ENCODE measurements around the gene MAGI2.

Gene MAGI2

DNA sequence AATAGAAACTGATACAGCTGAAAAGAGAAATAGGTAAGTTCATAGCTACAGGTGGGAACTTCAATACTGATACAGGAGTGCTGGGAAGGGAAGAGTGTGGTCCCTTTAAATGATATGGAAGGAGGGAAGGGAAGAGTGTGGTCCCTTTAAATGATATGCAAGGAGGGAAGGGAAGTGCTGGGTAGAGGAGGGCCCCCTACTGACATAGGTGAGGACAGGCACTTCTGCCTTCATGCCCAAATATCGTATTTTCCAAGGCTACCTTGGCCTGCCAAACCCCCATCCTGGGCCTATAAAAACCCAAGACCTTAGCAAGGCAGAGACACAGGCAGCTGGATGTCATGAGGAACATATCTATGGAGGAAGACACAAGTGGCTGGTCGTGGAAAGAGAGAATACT lies 92.3 kb downstream of the MAGI2 start:
- DNase-seq = no peak

DNA sequence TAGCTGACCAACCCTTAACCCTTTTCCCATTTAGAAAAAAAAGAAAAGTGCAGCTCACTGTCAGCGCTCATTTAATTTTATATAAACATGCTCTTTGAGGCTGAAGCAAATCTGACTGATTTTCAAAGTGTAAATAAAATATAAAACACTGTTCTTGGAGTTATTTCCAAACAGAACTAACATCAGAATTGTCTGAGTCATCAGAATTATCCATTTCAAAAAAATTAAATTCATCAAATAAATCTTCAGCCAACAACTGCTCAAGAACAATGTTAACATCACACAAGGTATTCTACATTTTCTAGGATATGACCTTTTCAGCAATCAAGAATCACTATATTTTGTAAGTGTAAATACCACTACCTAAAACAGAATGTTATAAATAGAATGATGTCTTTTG lies 93.6 kb downstream of the MAGI2 start:
- DNase-seq = no peak

DNA sequence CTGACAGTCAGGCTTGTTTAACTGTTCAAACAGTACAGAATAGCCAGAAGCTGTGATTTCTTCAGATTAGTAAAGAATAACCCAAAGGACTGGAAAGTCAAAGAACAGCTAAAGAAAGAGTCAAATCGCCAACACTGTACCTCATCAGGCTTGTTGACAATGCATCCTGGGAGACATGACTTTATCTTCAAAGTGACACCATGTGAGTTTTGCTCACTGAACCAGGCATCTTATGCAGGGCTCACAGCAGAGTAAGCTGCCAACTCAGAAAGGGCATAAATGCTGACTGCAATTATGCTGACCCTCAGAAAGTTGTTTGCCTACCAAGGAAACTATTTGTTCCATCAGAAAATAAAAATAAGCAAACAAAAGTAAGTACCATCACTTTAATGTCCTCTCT lies 96.4 kb downstream of the MAGI2 start:
- DNase-seq = no peak

DNA sequence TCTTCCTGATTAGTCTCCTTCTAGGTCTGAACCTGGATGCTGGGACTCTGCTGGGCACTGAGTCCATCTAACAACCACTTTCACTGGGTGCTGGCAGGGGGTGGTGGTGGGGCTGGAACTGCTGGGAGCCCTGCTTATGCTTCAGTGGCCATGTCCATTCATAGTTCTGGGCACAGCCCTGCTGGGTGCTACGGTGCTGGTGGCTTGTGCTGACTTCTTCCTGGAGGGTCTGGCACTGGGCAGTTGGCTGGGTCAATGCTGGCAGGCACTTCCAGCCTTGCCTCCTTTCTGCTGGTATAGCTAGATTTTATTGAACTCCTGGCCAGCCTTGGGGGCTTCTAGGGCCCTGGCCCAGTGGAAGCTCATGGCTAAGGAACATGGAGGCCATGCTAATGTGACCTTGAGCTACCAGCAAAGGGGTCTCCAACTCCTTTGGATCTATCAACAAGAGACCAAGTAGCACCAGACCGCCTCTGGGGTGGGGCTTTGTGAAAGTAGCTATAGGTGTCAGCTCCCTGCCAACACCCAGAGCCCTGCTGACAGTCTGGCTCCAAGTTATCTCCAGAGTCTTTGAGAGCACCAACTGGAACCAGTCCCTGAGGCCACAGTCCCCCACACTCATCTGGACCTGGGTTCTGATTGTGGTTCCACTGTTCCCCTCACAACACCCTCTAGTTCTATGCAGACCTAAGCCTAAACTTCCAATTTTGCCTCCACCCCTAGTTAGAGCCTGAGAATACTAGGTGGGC lies 99.6 kb downstream of the MAGI2 start:
- no peak for DNase-seq

DNA sequence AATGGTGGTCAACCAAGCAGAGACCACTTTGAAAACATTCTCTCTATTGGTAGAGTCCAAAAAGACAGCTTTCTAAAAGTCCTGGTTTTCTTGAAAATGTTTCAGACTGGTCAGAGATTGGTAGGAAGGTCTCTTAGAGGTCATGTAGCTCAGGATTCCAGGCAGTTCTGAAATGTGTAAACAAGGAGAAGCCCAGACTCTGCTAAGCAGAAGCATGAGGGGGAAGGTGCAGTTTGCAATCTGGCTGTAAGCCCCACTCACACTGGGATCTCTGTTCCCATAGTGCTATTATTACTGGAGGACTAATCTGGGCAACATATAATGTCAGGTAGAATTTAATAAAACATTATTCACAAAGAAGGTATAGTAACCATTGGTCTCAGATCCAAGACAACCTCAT lies 101.1 kb downstream of the MAGI2 start:
- no peak for DNase-seq

DNA sequence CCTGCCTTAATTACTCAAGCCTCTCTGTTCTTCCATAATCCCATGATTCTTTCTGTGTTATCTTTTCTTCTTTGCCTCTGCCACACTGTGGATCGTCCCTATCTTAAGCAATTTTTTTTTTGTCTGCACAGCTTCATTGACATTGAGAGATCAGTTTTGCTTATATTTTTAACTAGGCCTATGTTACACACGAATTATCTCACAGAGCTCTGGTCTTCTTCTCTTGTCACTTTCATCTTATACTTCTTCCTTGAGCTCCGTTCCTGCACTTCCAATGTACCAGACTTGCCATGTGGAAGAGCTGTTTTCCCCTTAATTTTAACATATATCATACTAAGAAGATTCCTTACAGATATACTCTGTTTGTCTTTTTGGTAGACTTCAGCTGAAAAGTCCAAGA lies 106.1 kb downstream of the MAGI2 start:
- no peak for DNase-seq

DNA sequence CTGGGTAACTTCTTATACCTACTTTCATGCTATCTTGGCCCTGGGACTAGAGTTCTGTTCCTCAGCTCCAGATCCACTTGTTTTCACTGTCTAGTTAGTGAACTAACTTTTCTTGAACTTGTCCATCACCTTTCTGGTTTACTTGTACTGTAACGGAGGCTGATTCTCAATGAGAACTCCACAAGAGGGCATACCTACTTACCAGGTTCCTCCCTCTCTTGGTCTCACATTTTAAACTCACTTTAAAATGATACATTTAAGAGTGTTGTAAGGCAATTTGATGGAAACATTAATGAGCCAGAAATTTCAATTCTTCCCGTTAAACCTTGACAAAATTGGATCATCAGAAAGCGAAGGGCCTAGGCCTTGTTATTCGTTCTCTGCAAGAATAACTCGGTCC lies 111.6 kb downstream of the MAGI2 start:
- DNase-seq = no peak

DNA sequence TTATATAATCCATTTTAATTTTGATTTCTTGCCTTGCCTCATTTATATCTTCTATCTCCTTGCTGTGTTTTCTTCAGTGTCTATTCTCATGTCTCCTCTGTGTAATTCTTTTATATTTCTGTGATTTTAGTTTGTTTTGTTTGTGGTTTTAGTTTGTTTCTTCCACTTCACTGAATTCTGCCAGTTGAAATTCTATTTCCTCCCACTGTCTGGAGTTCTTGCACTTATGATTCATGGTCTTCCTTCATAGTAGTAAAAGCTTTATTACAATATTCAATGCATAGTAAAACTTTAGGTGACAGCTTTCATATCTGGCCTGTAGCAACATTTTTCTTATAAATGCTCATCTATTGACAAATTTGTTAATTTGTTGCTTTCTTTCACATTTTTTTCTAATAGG lies 113.3 kb downstream of the MAGI2 start:
- no peak for DNase-seq

DNA sequence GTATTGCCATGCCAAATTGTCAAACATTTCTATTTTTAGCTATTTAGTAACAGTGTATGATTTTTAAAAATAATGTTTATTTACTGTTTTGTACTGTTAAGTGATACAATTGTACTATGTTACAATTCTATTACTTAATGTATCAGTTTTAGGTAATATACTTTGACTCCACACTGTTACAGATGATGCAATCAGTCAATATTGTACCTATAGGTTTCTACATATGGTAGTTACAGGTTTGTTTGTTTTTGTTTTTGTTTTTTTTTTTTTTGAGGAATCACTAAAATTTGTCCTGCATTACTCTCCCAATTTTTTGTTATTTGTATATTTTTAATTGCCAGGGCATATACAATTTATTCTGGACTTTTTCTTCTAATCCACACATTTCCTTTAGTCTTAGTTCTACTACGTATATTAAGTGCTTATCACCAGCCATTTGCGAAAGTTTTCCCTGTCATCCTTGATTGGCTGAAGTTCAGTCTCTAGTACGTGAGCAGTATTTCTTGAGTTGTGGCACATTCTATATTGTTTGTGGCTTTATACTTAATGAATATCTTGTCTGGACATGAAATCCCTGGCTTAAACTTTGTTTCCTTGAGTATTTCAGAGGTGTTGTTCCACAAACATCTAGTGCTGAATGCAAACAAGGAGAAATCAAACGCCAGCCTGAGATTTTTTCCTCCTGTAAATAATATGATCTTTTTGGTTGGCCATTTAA lies 114.1 kb downstream of the MAGI2 start:
- no peak for DNase-seq

DNA sequence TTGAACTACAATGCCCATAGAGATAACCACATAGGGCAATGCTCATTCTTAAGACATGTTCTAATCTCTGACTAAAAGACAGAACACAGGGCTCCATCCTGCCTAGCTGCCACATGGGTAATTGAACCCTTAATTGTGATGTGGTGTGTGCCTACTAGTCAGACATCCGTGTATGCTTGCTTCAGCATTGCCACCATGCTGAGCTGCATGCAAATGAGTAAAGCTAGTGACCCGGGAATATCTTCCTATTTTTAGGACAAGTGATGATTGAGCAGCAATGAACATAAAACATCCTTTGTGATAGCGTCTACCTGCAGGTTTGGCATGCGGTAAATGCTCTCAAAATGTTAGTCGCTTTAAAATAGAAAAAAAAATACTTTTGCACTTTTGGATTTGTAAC lies 115.8 kb downstream of the MAGI2 start:
- DNase-seq = no peak

DNA sequence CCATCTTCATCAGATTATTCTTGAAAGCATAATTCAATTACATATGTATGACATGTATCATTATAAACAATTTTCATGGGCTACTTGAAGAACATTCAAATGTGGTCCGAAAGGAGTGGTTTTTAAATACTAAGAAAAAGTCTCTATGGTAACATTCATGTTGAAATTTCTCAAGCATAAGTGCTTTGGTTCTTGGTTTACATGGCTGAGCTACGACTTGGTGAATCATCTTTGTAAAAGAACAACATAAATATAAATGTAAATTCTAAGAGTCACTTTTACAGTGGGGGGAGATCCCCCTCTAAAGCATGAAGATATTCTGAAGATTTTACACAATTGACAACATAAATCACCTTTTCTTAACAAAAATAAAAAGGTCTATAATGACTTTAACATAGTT lies 118.6 kb downstream of the MAGI2 start:
- DNase-seq = no peak

DNA sequence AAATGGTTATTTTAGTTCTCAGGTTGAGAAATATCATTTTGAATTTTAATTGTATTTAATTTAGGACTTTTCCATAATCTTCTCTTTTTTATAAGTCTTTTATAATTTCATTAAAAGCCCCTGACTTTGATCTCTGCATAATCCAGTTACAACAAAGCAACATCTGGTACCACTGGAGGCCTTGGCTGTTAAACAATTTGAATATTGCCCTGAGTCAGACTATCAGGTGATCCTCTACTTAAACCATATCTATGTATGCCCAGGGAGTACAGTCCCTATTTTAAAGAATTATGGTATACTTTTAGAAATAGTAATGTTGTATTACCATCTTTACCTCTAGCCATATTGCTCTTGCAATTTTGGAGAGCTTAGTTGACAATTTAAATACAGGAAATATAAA lies 119.1 kb downstream of the MAGI2 start:
- no peak for DNase-seq

DNA sequence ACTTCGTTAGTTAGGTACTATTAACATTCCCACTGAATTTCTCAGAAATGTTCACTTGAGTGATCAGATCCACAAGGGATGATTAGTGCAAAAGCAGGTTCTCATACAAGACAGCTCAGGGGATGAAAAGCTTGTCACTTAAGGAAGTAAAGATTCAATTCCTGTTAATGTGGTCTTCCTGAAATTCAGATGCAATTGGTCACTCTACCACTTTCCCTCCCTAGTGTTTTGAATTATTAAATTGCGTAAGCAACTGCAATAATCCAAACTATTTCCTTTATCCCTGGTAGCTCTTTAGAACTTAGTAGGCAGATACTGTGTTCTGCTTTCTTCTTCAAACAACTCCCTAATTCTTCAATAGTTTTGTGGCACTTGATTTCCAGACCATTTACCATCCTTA lies 121.4 kb downstream of the MAGI2 start:
- DNase-seq = no peak

DNA sequence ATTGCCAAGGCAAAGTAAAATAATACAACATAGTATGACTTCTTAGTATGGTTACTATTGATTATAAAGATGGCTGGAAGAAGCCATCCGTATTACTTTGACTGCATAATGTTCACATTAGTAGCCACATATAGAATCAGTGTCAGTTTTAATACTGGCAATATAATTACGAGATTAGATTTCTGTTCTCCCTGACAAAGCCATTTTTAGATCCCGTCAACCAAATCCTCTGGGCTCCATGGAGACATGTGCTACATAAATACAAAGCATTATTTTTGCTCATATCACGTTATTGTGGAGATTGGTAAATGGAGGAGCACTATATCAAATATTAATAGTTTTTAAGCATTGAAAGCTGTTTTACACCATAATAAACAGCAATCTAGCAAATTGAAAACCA lies 124.0 kb downstream of the MAGI2 start:
- DNase-seq = no peak

DNA sequence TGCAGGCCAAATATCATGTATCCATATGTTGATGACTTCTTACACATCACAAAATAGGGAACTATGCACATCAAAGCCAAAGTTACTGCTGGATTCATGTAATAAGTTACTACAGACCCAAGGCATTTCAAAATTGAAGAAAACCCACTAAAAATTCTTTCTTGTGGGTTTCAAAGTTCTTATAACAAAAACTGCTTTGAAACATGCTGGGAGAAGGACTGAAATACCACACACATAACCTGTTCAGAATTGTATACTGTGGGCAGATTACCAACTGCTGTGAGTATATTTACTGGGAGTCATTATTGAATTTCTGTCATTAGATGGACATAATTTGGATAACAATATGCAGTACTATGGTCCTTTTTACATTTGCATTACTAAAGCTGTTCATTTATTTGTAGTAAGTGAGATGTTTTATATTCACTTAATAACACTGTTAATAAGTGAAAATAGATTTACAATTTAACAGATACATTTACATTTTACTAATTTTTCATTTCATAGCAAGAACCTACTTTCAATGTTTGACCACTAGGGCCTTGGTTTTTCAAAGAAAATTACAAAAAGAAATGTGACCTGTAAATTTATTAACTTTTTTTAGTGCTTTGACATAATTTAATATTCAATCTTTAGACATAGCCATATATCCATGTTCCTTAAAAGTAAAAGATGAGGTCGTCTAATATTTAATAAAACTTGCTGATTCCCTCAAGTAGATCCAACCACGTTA lies 132.6 kb downstream of the MAGI2 start:
- no peak for DNase-seq

DNA sequence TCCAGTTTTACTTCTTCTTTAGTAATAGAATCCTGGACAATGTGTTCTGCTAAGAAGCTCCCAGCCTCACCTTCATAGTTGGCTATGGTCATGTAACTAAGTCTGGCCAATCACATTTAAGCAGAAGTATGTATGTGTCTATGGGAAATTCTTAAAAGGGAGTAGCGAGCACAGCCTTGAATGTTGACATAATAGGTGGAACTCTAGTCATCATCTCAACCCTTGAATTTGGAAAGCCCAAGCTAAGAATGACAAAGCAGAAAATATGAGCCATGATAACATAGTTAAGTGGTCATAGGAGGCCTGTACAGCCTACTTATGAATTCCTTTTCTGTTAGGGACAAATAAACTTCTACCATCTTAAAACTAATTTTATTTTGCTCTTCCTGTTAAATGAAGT lies 134.1 kb downstream of the MAGI2 start:
- no peak for DNase-seq

DNA sequence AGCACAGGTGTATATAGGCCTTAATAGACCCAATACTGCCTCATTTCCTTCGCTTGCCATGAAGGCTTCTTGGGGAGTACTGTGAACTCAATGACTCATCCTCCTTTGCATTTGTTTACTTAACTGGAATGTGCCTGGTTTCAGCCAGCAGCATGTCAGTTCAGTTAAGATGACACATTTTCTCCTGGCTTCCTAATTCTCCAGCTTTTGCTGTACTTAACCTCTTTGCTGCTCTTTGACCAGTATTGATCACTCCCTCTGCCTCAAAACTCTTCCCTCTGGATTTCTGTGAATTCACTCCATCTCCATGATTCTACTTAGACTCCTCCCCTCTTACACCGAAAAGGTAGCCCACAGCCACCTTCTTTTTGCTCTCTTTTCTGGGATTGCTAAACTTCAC lies 135.7 kb downstream of the MAGI2 start:
- DNase-seq = no peak

DNA sequence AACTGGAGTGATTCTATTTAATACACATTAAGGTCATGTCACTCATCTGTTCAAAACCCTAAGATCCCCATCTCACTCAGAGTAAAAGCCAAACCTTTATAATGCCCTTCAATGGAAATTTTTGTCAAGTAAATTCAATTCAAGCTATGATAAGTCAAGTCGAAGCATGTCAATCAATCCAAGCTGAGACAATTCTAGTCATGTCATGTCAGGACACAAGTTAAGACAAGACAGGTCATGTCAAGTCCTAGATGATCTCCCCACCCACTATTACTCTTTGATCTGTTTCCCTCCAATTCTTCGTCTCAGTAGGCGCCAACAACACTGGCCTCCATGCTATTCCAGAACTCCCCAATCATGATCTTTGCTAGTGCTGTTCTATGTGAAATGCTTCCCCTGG lies 141.4 kb downstream of the MAGI2 start:
- DNase-seq = no peak

DNA sequence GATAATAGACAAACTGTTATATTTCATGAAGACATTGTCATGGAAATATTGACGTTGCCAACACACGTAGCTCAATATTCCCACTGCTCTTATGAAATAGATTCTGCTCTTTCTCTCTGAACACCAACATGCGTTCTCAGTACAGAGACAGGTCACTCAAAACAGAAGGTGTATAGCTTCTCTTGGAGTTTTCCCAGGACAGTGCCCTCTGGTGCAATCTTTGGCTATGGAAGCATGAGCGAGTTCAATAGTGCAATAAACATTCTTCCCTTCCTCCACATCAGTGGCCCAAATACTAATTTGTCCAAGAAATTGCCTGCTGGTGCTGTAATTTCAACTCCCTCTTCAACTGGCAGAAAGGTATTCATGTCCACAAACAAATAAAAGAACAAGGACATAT lies 145.3 kb downstream of the MAGI2 start:
- DNase-seq = no peak

DNA sequence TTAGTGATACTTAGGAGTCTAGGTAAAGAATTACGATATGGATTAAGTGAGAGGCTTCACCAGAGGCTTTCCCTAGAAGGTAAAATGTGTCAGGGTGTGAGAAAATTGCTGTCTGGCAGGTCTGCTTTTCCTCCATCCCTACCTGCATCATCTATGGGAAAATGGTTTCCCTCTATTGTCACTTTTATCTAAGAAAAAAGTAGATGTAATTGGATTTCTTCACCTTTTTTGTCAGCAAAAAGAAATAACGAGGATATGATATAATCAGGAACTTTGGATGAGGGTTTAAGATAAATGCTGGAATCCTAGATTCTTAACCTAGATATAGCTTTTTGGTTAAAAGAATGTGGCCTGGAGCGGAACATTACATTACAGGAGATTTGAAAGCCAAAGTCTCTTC lies 146.1 kb downstream of the MAGI2 start:
- no peak for DNase-seq

DNA sequence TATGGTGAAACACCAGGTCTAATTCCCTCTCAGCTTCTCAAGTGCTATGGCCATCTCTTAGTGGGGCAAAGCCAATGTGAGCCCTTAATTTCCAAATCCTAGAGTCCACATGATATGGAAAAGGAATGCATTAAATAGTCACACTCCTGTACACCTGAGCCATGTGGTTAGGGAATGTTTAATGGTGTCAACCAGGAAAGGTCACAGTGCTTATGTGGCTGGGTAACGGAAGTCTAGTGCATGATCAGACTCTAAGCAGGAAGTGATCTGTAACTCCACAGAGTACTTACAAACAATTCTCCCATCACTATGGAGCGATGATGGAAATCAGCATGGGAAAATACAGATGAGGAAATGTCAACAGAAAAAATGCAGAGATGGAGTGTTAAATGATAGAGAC lies 148.8 kb downstream of the MAGI2 start:
- DNase-seq = no peak

DNA sequence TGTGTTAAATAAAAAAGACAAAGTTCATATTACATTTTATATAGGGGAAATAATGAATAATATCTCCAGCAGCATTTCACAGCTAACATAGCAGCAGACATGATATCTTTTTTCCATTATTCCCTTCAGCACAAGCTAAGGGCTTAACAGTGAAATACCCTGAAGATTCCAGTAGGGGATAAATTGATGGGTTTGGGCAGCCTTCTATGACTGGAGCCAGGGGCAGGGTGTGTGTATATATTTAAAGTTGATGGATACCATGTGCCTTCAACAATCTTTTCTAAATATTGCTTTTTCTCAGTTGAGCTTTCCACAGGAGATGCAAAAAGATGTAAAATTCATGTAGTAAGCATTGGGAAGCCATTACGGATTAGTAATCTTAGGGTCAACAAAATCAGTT lies 151.2 kb downstream of the MAGI2 start:
- DNase-seq = no peak

DNA sequence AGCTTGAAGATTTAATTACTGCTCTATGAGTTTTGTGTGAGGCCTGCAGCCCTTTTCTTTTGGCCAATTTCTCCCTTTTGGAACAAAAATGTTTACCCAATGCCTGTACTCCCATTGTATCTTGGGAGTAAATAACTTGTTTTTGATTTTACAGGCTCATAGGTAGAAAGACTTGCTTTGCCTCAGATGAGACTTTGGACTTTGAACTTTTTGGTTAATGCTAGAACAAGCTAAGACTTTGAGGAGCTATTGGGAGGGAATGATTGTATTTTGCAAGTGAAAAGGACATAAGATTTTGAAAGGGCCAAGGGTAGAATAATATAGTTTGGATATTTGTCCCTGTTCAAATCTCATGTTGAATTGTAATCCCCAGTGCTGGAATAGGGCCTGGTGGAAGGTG lies 152.0 kb downstream of the MAGI2 start:
- DNase-seq = no peak

DNA sequence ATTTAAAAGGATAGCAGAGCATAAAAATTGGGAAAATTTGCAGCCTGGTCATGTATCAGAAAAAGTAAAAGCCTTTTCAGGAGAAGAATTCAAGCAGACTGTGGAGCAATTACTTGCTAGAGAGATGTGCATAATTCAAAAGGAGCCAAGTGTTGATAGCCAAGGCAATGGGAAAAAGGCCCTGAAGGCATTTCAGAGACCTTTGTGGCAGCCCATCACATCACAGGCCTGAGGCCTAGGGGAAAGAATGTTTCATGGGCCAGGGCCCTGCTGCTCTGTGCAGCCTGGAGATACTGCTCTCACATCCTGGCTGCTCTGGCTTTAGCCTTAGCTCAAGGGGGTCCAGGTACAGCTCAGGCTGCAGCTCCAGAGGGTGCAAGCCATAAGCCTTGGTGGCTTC lies 152.9 kb downstream of the MAGI2 start:
- DNase-seq = no peak

All from central memory CD4-positive, alpha-beta T cell (primary cell).